H9 (cell line): ENCODE data around the gene BRICD5. TPM values are rescaled to one million over a fixed set of nuclear protein-coding genes. Genes with fewer than 3 reads are reported as not detected.

Source experiments
- DNase-seq: peaks from one replicate; pipeline ENCODE4 v3.0.0-alpha.2; 2017
- H2AFZ ChIP-seq: one replicate; pipeline ENCODE4 v1.6.1; 2013; ENCODE audit warnings: mild to moderate bottlenecking, low read length, control low read depth, moderate library complexity
- H2AK5ac ChIP-seq: 2 replicates; pipeline ENCODE4 v1.6.1; 2013; ENCODE audit warnings: low read length, control low read depth, mixed read lengths; ENCODE audit not compliant: insufficient read length
- H2BK120ac ChIP-seq: one replicate; pipeline ENCODE4 v1.6.1; 2013; ENCODE audit warnings: low read depth, mild to moderate bottlenecking, low read length, control low read depth, inconsistent platforms; ENCODE audit not compliant: poor library complexity, severe bottlenecking
- H2BK12ac ChIP-seq: 2 replicates; pipeline ENCODE4 v1.6.1; 2013; ENCODE audit warnings: low read length, control low read depth, mixed read lengths, low read depth; ENCODE audit not compliant: insufficient read length
- H2BK15ac ChIP-seq: 2 replicates; pipeline ENCODE4 v1.6.1; 2013; ENCODE audit warnings: low read depth, low read length, control low read depth
- H2BK20ac ChIP-seq: one replicate; pipeline ENCODE4 v1.6.1; 2013; ENCODE audit warnings: low read depth, mild to moderate bottlenecking, low read length, control low read depth, inconsistent platforms; ENCODE audit not compliant: poor library complexity, severe bottlenecking
- H2BK5ac ChIP-seq: 2 replicates; pipeline ENCODE4 v1.6.1; 2013; ENCODE audit warnings: low read length, control low read depth, mixed read lengths; ENCODE audit not compliant: insufficient read length
- H3K14ac ChIP-seq: 2 replicates; pipeline ENCODE4 v1.6.1; 2013; ENCODE audit warnings: low read length, control low read depth; ENCODE audit not compliant: insufficient read depth
- H3K18ac ChIP-seq: 2 replicates; pipeline ENCODE4 v1.6.1; 2013; ENCODE audit warnings: low read depth, mild to moderate bottlenecking, mixed read lengths, low read length, control low read depth; ENCODE audit not compliant: insufficient read length
- H3K23ac ChIP-seq: 2 replicates; pipeline ENCODE4 v1.6.1; 2013; ENCODE audit warnings: low read length, control low read depth, mixed read lengths, low read depth; ENCODE audit not compliant: insufficient read length
- H3K23me2 ChIP-seq: 2 replicates; pipeline ENCODE4 v1.6.1; 2013; ENCODE audit warnings: low read depth, mild to moderate bottlenecking, mixed read lengths, low read length, control low read depth; ENCODE audit not compliant: insufficient read length, poor library complexity, severe bottlenecking
- H3K27ac ChIP-seq: 2 replicates; pipeline ENCODE4 v1.5.1; 2013; ENCODE audit warnings: low read length, control low read depth, mixed read lengths, low read depth; ENCODE audit not compliant: insufficient read length
- H3K27me3 ChIP-seq: 2 replicates; pipeline ENCODE4 v1.6.1; 2013; ENCODE audit warnings: low read length, control low read depth, inconsistent platforms; ENCODE audit not compliant: insufficient read depth
- H3K4ac ChIP-seq: 2 replicates; pipeline ENCODE4 v1.6.1; 2013; ENCODE audit warnings: low read depth, mild to moderate bottlenecking, control low read depth, inconsistent platforms, low read length, moderate library complexity
- H3K4me1 ChIP-seq: 2 replicates; pipeline ENCODE4 v1.6.1; 2013; ENCODE audit warnings: low read length, control low read depth, inconsistent platforms; ENCODE audit not compliant: insufficient read depth
- H3K4me2 ChIP-seq: 2 replicates; pipeline ENCODE4 v1.6.1; 2013; ENCODE audit warnings: low read length, control low read depth, mixed read lengths; ENCODE audit not compliant: insufficient read length, insufficient read depth
- H3K56ac ChIP-seq: 2 replicates; pipeline ENCODE4 v1.6.1; 2013; ENCODE audit warnings: low read depth, mild to moderate bottlenecking, mixed read lengths, low read length, control low read depth; ENCODE audit not compliant: insufficient read length
- H3K79me1 ChIP-seq: 2 replicates; pipeline ENCODE4 v1.6.1; 2013; ENCODE audit warnings: low read depth, mild to moderate bottlenecking, moderate library complexity, low read length, control low read depth, inconsistent platforms; ENCODE audit not compliant: insufficient read depth, poor library complexity, severe bottlenecking
- H3K79me2 ChIP-seq: 2 replicates; pipeline ENCODE4 v1.6.1; 2013; ENCODE audit warnings: low read length, control low read depth, inconsistent platforms; ENCODE audit not compliant: insufficient read depth
- H3K9ac ChIP-seq: 2 replicates; pipeline ENCODE4 v1.6.1; 2013; ENCODE audit warnings: low read length, control low read depth, mixed read lengths; ENCODE audit not compliant: insufficient read length; ENCODE audit errors: extremely low read depth
- H3K9me3 ChIP-seq: one replicate; pipeline ENCODE4 v1.6.1; 2013; ENCODE audit warnings: low read depth, low read length, inconsistent platforms; ENCODE audit not compliant: control insufficient read depth
- H3T11ph ChIP-seq: one replicate; pipeline ENCODE4 v1.6.1; 2013; ENCODE audit warnings: mild to moderate bottlenecking, low read length, control low read depth, inconsistent platforms
- H4K20me1 ChIP-seq: one replicate; pipeline ENCODE4 v1.6.1; 2013; ENCODE audit not compliant: control insufficient read depth, insufficient read length, insufficient read depth
- H4K5ac ChIP-seq: 2 replicates; pipeline ENCODE4 v1.6.1; 2013; ENCODE audit warnings: low read depth, mild to moderate bottlenecking, mixed read lengths, low read length, control low read depth; ENCODE audit not compliant: insufficient read length
- H4K8ac ChIP-seq: replicated peaks from 2 replicates; pipeline ENCODE4 v1.6.1; 2013; ENCODE audit warnings: low read length, control low read depth, mixed read lengths, low read depth; ENCODE audit not compliant: insufficient read length
- H4K91ac ChIP-seq: 2 replicates; pipeline ENCODE4 v1.6.1; 2013; ENCODE audit warnings: low read depth, mild to moderate bottlenecking, moderate library complexity, mixed read lengths, low read length, control low read depth; ENCODE audit not compliant: insufficient read length
- H3K27ac Mint-ChIP-seq, 3 experiments: 2 replicates in 2 of 3; 3 replicates in 1 of 3; pipeline ENCODE4 v1.8.0; 2020 to 2021; ENCODE audit warnings: mixed read lengths in 3 of 3, mild to moderate bottlenecking in 1 of 3, moderate library complexity in 1 of 3
- H3K27me3 Mint-ChIP-seq: 2 replicates; pipeline ENCODE4 v1.8.0; 2021; ENCODE audit warnings: low read depth, mild to moderate bottlenecking, moderate library complexity, mixed read lengths
- H3K36me3 Mint-ChIP-seq, 3 experiments: 2 replicates in 2 of 3; 3 replicates in 1 of 3; pipeline ENCODE4 v1.8.0; 2020 to 2021; ENCODE audit warnings: low read depth in 3 of 3, mixed read lengths in 3 of 3; ENCODE audit not compliant: insufficient read depth in 1 of 3
- H3K4me1 Mint-ChIP-seq, 2 experiments: 2 replicates each; pipeline ENCODE4 v1.8.0; 2020; ENCODE audit warnings: mixed read lengths in 2 of 2
- H3K4me3 Mint-ChIP-seq, 2 experiments: 2 replicates in 1 of 2; 3 replicates in 1 of 2; pipeline ENCODE4 v1.8.0; 2020 to 2021; ENCODE audit warnings: mild to moderate bottlenecking in 2 of 2, mixed read lengths in 2 of 2, moderate library complexity in 1 of 2
- H3K9me3 Mint-ChIP-seq, 2 experiments: 2 replicates in 1 of 2; 3 replicates in 1 of 2; pipeline ENCODE4 v1.8.0; 2020; ENCODE audit warnings: mild to moderate bottlenecking in 2 of 2, mixed read lengths in 2 of 2, moderate library complexity in 1 of 2
- WGBS: extraction: QIAGEN DNeasy Blood & Tissue Kit; methylation state at CpG from one replicate; pipeline ENCODE4 v1.1.7; 2013; ENCODE audit warnings: missing lambda C conversion rate, low lambda C conversion rate, mixed read lengths; ENCODE audit not compliant: insufficient read length; ENCODE audit errors: extremely low coverage; 5-methylcytosine and 5-hydroxymethylcytosine counted together
- total RNA-seq: library from RNA; stranded (reverse); gene quantifications from 2 replicates; pipeline ENCODE4 v1.2.1, GENCODE V29; 2021
- TF ChIP-seq, protein P1 (sequence below): fragments of 200-600 bp; sonication (generic); conservative IDR thresholded peaks from 3 replicates; pipeline ENCODE4 v1.8.0; 2021; ENCODE audit warnings: antibody characterized with exemption, mild to moderate bottlenecking

BRICD5 gene
- total RNA-seq, 1 experiment from 2014 or later = 11.9 TPM

DNA sequence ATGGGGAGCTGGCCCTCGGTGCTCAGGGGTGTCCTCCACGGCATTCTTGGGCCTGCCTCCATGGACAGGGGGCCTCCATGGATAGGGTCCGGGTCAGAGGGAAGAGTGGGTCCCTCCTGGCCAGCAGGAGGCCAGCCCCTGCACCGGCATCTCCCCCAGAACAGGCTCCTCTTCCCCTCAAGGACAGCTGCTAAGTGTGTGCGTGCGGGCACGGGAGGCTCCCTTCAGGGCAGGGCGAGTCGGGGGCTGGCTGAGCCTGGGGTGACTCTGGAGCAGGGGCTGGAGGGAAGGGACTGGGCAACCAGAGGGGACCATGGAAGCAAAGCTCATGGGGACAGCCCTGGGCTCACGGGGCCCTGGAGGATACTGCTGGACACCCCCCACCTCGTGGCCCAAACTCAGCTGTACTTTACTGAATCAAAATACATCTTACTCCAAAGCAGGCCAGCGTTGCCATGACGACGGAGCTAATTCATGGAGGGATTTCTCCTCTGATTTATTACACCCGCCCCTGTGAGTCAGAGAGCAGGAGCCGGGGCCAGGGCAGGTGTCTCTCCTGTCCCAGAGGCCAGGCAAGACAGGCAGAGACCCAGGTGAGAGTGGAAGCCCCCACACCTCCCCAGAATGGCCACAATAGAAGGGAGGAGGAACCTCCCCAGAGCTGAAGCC, 16.4 kb downstream of the BRICD5 start:
- Histone ChIP-seq H2AFZ (no peak overlapping the region), H2BK15ac (no peak overlapping the region), H3T11ph (no peak overlapping the region), H3K9me3 (no peaks in the 10 kb centered on the region), H3K18ac (no peak overlapping the region), H4K20me1 (no peaks in the 10 kb centered on the region), H3K23me2 (peaks cover 7% of the 10 kb centered on the region), H3K9ac (no peak overlapping the region), H3K4me1 (no peaks in the 10 kb centered on the region), H2BK12ac (no peak overlapping the region), H3K14ac (no peak overlapping the region; the same call in 1 of the 2 replicates), H3K27me3 (peaks cover 8% of the 10 kb centered on the region; the same call in 1 of the 2 replicates), H3K79me2 (no peaks in the 10 kb centered on the region), H2BK120ac (no peak overlapping the region), H4K5ac (no peak overlapping the region), H3K79me1 (no peaks in the 10 kb centered on the region), H3K4ac (no peak overlapping the region), H4K8ac (no peak overlapping the region), H3K4me2 (no peak overlapping the region), H4K91ac (no peak overlapping the region), H3K23ac (no peak overlapping the region), H2AK5ac (no peak overlapping the region), H2BK20ac (no peak overlapping the region), H2BK5ac (no peak overlapping the region), H3K56ac (no peak overlapping the region), H3K27ac (no peak overlapping the region)
- Mint-ChIP-seq H3K9me3 (no peaks in the 10 kb centered on the region), H3K4me1 (peaks cover 4 to 6% of the 10 kb centered on the region in 2 experiments; a peak in 1 of 4 replicates), H3K4me3 (no peak overlapping the region; a peak in 1 of 5 replicates), H3K36me3 (no peaks in the 10 kb centered on the region), H3K27me3 (peaks cover 27% of the 10 kb centered on the region), H3K27ac (no peak overlapping the region; a peak in 2 of 7 replicates)
- TF ChIP-seq, protein P1, sequence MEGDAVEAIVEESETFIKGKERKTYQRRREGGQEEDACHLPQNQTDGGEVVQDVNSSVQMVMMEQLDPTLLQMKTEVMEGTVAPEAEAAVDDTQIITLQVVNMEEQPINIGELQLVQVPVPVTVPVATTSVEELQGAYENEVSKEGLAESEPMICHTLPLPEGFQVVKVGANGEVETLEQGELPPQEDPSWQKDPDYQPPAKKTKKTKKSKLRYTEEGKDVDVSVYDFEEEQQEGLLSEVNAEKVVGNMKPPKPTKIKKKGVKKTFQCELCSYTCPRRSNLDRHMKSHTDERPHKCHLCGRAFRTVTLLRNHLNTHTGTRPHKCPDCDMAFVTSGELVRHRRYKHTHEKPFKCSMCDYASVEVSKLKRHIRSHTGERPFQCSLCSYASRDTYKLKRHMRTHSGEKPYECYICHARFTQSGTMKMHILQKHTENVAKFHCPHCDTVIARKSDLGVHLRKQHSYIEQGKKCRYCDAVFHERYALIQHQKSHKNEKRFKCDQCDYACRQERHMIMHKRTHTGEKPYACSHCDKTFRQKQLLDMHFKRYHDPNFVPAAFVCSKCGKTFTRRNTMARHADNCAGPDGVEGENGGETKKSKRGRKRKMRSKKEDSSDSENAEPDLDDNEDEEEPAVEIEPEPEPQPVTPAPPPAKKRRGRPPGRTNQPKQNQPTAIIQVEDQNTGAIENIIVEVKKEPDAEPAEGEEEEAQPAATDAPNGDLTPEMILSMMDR = no peak
- no peak for DNase-seq
- no CpG with 5 or more reads among the region's 16 CpGs for WGBS
